Heart left ventricle (tissue), 16 donors: Measurements from ENCODE around the gene ENAH. TPM values are rescaled to one million over a fixed set of nuclear protein-coding genes. Genes with fewer than 3 reads are reported as not detected.
A peak's percentile ranks its signal among the peaks of the same experiment; 100 is the strongest.

ENCODE experiments used
- ATAC-seq, 4 donors: fragments of 200-7000 bp; cut with Tn5 transposase; one replicate each; pipeline ENCODE4 v1.9.1; 2020 to 2022; ENCODE audit warnings: moderate library complexity in 4 of 4, mild to moderate bottlenecking in 3 of 4, moderate number of reproducible peaks in 1 of 4
- DNase-seq, 5 donors: peaks; one replicate each; pipeline ENCODE4 v3.0.0-alpha.2; 2020
- H3K27ac ChIP-seq, 12 donors: fragments of 200-600 bp; sonication (generic) in 4 of 12; one replicate each; pipeline versions ENCODE4 v1.5.0 to v1.8.0; 2016 to 2022; ENCODE audit warnings: mild to moderate bottlenecking in 2 of 12
- H3K27me3 ChIP-seq, 9 donors: fragments of 200-600 bp; sonication (generic) in 2 of 9; one replicate each; pipeline versions ENCODE4 v1.5.1 to v1.8.0; 2016 to 2022; ENCODE audit warnings: mild to moderate bottlenecking in 3 of 9
- H3K36me3 ChIP-seq, 9 donors: fragments of 200-600 bp; sonication (generic) in 2 of 9; one replicate each; pipeline versions ENCODE4 v1.5.0 to v1.8.0; 2018 to 2022; ENCODE audit warnings: mild to moderate bottlenecking in 2 of 9
- H3K4me1 ChIP-seq, 12 donors: fragments of 200-600 bp; sonication (generic) in 4 of 12; one replicate each; pipeline versions ENCODE4 v1.5.0 to v1.8.0; 2016 to 2022; ENCODE audit warnings: mild to moderate bottlenecking in 3 of 12
- H3K4me3 ChIP-seq, 12 donors: fragments of 200-600 bp; sonication (generic) in 4 of 12; one replicate each; pipeline versions ENCODE4 v1.5.0 to v1.8.0; 2017 to 2022; ENCODE audit warnings: mild to moderate bottlenecking in 9 of 12, moderate library complexity in 4 of 12
- H3K9me3 ChIP-seq, 12 donors: fragments of 200-600 bp; sonication (generic) in 4 of 12; one replicate each; pipeline versions ENCODE4 v1.5.0 to v1.8.0; 2016 to 2022; ENCODE audit warnings: mild to moderate bottlenecking in 1 of 12
- CTCF ChIP-seq, 12 donors: fragments of 200-600 bp; sonication (generic) in 4 of 12; IDR thresholded peaks; one replicate each; pipeline versions ENCODE4 v1.5.0 to v1.8.0; 2018 to 2022; ENCODE audit warnings: antibody characterized with exemption in 12 of 12, mild to moderate bottlenecking in 5 of 12
- POLR2A ChIP-seq, 2 donors: fragments of 450-650 bp; IDR thresholded peaks; one replicate each; pipeline ENCODE4 v1.6.1; 2017; ENCODE audit warnings: antibody characterized with exemption in 2 of 2, mild to moderate bottlenecking in 2 of 2, moderate library complexity in 2 of 2
- WGBS, 4 donors: extraction: QIAGEN DNeasy Blood & Tissue Kit in 2 of 4; methylation state at CpG; one replicate each; pipeline versions ENCODE4 v1.1.5 to v1.1.7; 2013 to 2018; 5-methylcytosine and 5-hydroxymethylcytosine counted together
- intact Hi-C, 10 donors: fragments of 100-400 bp; cut with DNase I; formaldehyde crosslinking; loops; one replicate each; pipeline versions ENCODE4 v1.11.1 to v1.14.2; 2022
- polyA plus RNA-seq, 2 donors: library from polyadenylated mRNA; stranded (reverse); fragments of 200-250 nt; gene quantifications; one replicate each; pipeline ENCODE4 v1.2.3, GENCODE V29; 2013
- total RNA-seq, 9 donors: library from RNA; depleted of rRNA in 2 of 9; stranded (reverse); fragments of >200 nt in 2 of 9; fragmentation: NEBNext Ultra II Directional in 3 of 9; extraction: Animal tissue kit (Norgen Biotek cat#: 25700) in 3 of 9; gene quantifications; one replicate each; pipeline versions ENCODE4 v1.1.0 to v1.2.4, GENCODE V29; 2016 to 2023
- donor health status: ischemic (EF 13 %, LVEDD 7.1; RV severe dilation, severe dysfunction).
- donor health status: healthy with polysubstance abuse.
- donor health status: DM: no; HTN: yes; CAD: no.
- donor health status: DM: no; HTN: no; CAD: no.
- donor health status: ischemic (EF 25% LVEDD 6.9; RV normal size, moderate dysfunction).
- donor health status: ischemic (EF 25% LVEDD 5.7; RV mildly dilated, moderate dysfunction).
- donor health status: healthy.
- donor health status: DM: yes; HTN: yes; CAD: no.
- donor health status: ischemic (EF 35%, LVEDD 5.7; RV mildly dilated, moderate dysfunction).
- donor health status: nonischemic (EF 11% LVEDD 7.7; RV severe dilation, severe dysfunction).
- donor health status: DM: yes; HTN: yes; CAD: no.
- donor health status: PGD.
- donor health status: ischemic (EF 29% LVEDD 5.4; RV normal size, mild dysfunction).
- donor health status: nonischemic (EF 23%, LVEDD 6.1; RV moderate dilation, normal function).

Gene ENAH
- total and polyA plus RNA-seq, 11 donors, result 17.0 to 183 (median 86.1) TPM

GRCh38 chr1:225548140-225548857 lies 104.6 kb downstream of the ENAH start:
- ATAC-seq (no peak), DNase-seq (no peak)
- 81 to 91% (median 88%) methylated on average over 4 of the region's 4 CpGs for WGBS, 4 donors
- intact Hi-C loops, result loop anchor here in 1 of 10 donors (10.0 kb wide), 1 partner anchor 367 kb away; no protein-coding TSS in a partner anchor
- peaks cover 0 to 51% (median 11%) of the 10 kb centered on the region in 12 donors for H3K4me1 ChIP-seq
- H3K27ac ChIP-seq, result no peak overlapping the region
- H3K27me3 ChIP-seq, result no peaks in the 10 kb centered on the region
- no peak for TF ChIP-seq CTCF (IDR thresholded peaks at IDR 0.05)
- TF ChIP-seq POLR2A (IDR thresholded peaks at IDR 0.05), result no peak
- no peak overlapping the region for H3K4me3 ChIP-seq
- no peaks in the 10 kb centered on the region for H3K36me3 ChIP-seq
- H3K9me3 ChIP-seq, result no peaks in the 10 kb centered on the region

DNA sequence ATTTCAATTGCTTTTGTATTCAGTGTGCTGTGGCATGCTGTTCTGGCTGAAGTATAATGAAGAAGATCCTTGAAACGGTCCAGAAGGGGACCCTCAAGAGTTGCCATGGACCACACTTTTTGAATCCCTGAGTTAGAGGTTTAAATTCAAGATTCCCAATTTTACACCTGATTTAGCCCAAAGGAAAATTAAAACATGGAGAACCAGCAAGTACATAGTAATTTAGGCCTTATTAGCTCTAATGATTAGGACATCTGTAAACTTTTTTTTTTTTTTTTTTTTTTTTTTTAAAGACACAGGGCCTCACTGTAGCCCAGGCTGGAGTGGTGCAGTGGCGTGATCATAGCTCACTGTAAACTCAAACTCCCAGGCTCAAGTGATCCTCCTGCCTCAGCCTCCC lies 107.3 kb downstream of the ENAH start:
- Histone ChIP-seq H3K9me3 (no peaks in the 10 kb centered on the region), H3K27ac (peak overlapping the region in 1 of 12 donors; percentile 6), H3K36me3 (no peaks in the 10 kb centered on the region), H3K27me3 (no peaks in the 10 kb centered on the region), H3K4me1 (peaks cover 0 to 55% (median 7%) of the 10 kb centered on the region in 12 donors), H3K4me3 (no peak overlapping the region)
- no peak for ATAC-seq
- intact Hi-C loops, result loop anchor here in 1 of 10 donors (10.0 kb wide), 1 partner anchor 369 kb away; no protein-coding TSS in a partner anchor
- DNase-seq, result no peak
- 72 to 84% (median 81%) methylated on average over 2 of the region's 2 CpGs for WGBS, 4 donors
- TF ChIP-seq CTCF (IDR thresholded peaks at IDR 0.05), result no peak
- TF ChIP-seq POLR2A (IDR thresholded peaks at IDR 0.05), result no peak

DNA sequence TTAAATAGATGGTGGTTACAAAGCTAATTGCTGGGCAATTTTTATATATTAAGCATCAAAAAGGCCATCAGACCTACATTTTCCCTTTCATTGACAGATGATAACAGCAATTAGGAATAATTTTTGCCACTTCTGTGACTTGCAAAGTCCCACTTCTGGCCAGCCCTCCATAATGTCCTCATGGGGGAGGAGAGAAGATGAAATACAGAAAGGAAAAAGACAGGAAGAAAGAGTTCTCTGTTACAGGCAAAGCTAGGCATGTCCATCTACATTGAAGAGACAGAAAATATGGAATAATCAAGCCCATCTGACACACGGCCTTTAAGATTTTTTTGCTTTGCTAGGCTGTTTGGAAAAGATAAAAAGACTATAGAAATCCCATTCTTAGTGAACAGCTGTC lies 108.0 kb downstream of the ENAH start:
- 57 to 81% (median 74%) methylated on average over 1 of the region's 1 CpG for WGBS, 4 donors
- Histone ChIP-seq H3K36me3 (no peaks in the 10 kb centered on the region), H3K9me3 (no peaks in the 10 kb centered on the region), H3K4me1 (peaks cover 0 to 48% (median 7%) of the 10 kb centered on the region in 12 donors), H3K4me3 (no peak overlapping the region), H3K27ac (peak overlapping the region in 1 of 12 donors; percentile 6), H3K27me3 (no peaks in the 10 kb centered on the region)
- DNase-seq, result no peak
- intact Hi-C loops, result loop anchor here in 1 of 10 donors (10.0 kb wide), 1 partner anchor 370 kb away; no protein-coding TSS in a partner anchor
- TF ChIP-seq CTCF (IDR thresholded peaks at IDR 0.05), result no peak
- TF ChIP-seq POLR2A (IDR thresholded peaks at IDR 0.05), result no peak
- ATAC-seq, result no peak

DNA sequence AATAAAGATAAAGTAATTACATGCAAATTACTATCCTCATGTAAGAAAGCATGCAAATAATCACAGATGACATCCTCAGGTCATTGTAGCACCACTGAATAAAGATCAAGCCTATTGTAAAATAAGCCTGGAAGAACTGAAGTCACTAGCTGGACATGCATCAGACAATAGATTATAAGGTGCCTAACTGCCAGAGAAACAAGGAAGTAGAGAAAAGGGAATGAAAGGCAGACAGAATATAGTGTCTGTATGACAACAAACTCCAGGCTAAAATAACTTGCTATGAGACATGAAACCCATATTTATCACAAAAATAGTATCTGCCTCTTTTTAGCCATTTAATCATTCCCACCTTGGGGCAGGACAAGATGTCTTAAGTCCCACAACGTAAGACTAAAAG lies 108.7 kb downstream of the ENAH start:
- intact Hi-C loops, result loop anchor here in 1 of 10 donors (10.0 kb wide), 1 partner anchor 371 kb away; no protein-coding TSS in a partner anchor
- WGBS, 4 donors, result 82 to 93% (median 90%) methylated on average over 1 of the region's 1 CpG
- H3K9me3 ChIP-seq, result no peaks in the 10 kb centered on the region
- no peak for ATAC-seq
- no peaks in the 10 kb centered on the region for H3K27me3 ChIP-seq
- no peak for DNase-seq
- H3K36me3 ChIP-seq, result no peaks in the 10 kb centered on the region
- peaks cover 0 to 48% (median 7%) of the 10 kb centered on the region in 12 donors for H3K4me1 ChIP-seq
- H3K4me3 ChIP-seq, result no peak overlapping the region
- H3K27ac ChIP-seq, result no peak overlapping the region
- no peak for TF ChIP-seq POLR2A (IDR thresholded peaks at IDR 0.05)
- no peak for TF ChIP-seq CTCF (IDR thresholded peaks at IDR 0.05)
